Raji (cell line): ENCODE measurements around the gene LSM5.

ENCODE experiments used
- POLR2A ChIP-seq: IDR thresholded peaks from 2 replicates; pipeline ENCODE4 v1.6.1; 2011; ENCODE audit warnings: low read depth, low read length, control low read depth; ENCODE audit not compliant: insufficient read depth

Gene LSM5

DNA sequence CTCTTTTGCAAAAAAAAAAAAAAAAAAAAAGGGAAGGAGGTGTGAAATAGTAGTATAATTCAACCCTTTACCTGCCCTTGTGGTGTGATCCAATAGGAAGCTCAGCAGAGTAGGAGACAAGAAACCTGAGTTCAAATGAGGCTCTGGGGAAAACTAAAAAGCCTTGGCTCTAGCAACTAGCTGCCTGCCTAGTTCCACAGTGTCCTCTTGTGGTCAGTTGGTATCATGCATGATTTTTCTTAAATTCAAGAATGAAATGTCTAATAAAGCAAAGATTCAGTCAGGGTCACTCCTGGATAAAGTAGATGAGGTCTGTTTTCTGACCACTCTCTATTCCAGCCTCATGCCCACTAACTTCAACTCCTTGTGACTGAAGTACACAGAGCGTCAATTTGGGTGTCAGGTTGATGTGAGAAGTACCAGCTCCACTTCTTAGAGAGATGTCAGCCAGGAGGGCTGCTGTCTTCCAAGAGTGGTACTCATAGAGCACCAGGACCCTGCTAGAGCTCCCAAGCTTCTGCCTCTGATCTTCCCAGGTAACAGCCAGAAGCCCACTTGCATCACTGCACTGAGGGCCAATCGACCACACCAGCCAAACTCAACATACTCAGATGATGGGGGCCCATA is 10.5 kb downstream of the LSM5 start:
- no peak for TF ChIP-seq POLR2A

DNA sequence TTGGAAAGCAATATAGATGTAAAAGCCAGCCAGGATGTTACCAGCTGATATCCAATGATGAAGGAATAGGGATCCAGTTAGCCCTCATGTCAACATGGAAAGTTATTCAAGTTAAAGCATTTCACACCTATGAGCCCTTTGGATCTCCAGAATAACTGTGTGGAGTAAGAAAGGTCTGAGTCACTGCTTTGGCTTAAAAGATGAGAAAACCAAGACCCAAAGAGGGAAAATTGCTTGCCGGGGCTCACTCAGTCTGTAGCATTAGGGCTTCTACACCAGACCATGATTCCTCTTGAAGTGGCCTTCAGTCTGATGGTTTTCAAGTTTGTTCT is 12.6 kb downstream of the LSM5 start:
- TF ChIP-seq POLR2A, result no peak

DNA sequence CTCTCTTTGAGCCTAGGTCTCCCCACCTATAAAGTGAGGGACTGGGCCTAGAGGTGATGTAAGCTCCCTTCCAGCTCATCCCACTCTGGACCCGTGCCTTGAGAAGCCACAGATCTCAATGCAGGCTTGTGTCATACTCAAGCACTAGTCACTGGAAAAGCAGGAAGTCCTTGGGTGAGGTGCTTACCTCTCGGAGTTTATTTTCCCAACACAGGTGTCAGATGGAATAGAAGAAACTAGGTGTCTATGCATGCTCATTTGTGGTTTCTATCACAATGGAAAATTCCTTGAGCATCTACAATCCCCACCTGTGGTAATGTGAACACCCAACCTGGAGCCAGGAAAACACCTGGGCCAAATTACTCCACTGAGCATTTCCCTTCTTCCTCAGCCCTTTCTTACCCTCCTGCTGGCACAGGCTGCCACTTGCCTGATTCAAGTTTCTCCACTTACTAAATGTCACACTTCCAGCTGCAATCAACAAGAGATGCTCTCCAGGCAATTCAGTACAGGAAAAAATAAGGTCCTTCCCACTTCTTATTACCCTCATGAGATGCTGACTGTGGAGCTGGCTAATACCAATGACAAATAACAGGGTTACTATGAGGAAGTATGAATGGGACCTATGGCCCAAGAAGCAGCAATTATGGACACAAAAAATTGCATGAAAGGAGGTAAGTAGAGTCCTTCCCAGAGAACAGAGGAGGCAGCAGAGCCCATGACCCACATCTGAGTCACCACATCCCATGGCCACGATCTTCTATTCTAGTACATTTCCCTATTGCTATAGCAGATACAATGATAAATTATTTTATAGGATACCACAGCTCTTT is 13.1 kb downstream of the LSM5 start:
- TF ChIP-seq POLR2A, result no peak

DNA sequence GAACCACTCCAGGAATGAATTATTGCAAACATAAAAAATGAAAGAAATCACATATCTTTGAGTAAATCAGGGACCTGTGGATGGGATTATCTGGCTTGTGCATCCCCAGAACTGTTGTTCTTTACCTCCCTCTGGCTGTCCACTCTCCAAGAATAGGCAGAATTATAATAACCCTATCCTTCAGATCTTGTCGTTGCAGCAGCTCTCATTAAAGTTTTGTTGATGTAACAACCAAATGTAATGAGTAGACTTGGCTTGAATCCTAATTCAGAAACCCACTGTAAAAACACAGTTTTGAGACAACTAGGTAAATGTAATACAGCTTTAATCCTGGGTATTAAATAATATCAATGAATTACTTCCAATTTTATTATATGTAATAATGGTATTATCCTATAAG is 16.2 kb downstream of the LSM5 start:
- TF ChIP-seq POLR2A, result no peak

DNA sequence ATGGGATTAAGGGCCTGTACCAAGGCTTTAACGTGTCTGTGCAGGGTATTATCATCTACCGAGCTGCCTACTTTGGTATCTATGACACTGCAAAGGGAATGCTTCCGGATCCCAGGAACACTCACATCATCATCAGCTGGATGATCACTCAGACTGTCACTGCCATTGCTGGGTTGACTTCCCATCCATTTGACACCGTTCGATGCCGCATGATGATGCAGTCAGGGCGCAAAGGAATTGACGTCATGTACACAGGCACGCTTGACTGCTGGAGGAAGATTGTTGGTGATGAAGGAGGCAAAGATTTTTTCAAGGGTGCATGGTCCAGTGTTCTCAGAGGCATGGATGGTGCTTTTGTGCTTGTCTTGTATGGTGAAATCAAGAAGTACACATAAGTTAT is 18.2 kb downstream of the LSM5 start:
- TF ChIP-seq POLR2A, result no peak

DNA sequence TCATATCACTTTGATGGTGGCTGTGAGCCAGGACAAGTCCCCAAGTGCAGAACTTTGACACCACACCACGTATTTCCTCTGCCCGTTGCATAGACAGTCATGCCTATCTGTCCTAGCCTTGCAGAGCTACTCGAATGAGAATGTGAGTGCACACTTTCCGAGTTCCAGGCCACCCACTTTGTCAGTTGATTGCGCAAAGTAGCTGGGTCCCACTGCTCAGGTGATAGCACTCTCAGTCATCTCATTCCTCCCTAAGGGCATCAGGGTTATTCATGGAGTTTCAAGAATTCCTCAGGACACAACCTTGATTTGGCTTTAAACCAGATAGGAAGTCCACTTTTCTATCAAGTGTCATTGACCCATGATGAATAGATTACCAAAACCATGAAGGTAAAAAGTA is 19.3 kb downstream of the LSM5 start:
- no peak for TF ChIP-seq POLR2A

DNA sequence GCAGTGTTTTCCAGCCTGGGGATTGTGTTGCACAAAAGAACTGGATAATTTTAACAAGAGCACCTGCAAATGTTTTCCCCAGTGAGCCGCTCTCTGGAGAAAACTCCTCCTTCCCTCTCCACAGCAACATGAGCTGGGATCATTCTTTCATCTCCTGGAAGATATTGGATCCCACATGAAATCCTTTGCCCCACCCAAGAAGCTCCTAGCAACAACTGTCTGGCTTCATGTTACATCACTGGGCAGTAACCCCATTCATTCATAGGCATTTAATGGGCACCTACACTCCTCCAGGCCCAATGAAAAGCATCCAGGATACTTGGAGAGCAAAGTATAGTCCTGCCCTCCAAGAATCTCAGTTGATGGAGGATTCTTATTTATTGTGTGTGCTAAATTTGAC is 27.2 kb downstream of the LSM5 start:
- TF ChIP-seq POLR2A, result no peak

DNA sequence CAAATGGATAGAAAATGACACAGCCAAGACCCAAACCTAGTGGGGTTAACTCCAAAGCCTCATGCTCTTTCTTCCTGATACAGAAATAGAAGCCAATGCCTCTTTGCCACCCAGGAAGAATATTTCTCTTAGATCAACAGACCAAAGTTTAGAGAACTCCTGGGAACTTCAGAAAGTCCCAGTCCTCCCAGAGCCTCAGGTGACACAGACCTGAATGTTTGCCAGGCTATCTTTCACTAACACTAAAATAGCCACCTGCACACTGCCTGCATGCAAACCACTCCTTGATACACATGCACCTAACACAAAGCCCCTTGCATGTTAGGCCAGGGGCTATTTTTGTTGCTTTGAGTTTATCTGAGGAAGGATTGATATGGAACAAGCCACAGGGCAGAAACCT is 27.7 kb downstream of the LSM5 start:
- no peak for TF ChIP-seq POLR2A

DNA sequence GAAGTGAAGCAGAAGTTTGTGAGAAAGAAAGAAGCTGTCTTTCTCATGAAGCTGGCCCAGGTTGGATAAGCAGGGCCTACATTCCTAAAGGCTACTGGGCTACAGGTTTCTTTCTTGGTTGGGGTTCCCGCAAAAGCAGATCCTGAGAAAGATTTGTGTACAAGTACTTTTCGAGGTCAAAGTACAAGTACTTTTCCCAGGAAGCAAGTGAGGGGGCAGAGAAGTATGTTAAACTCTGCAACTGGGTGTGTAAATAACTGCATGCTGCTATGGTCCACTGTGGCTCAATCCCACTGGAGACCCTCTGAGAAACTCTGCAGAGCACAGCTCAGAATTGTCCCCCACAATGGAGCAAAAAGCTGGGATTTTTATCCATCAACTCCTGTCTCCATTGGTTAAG is 28.7 kb downstream of the LSM5 start:
- TF ChIP-seq POLR2A, result no peak

DNA sequence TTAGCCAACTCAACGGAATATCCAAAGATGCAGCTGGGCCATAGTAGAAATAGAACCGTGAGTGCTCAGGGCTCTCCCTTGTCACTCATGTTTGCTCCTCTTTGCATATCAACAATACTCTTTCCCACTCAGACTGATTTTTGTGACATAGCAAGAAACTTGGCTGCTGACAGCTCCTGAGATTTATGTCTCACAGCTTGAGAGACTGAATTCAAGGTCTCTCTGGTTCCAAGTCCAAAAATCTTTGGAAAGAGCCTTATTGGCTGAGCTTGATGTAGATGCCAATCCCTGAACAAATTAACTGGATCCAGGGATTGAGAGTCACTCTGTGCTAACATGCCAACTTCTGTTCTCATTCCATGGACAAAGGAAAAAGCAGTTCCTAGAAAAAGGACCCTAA is 30.4 kb downstream of the LSM5 start:
- TF ChIP-seq POLR2A, result no peak

DNA sequence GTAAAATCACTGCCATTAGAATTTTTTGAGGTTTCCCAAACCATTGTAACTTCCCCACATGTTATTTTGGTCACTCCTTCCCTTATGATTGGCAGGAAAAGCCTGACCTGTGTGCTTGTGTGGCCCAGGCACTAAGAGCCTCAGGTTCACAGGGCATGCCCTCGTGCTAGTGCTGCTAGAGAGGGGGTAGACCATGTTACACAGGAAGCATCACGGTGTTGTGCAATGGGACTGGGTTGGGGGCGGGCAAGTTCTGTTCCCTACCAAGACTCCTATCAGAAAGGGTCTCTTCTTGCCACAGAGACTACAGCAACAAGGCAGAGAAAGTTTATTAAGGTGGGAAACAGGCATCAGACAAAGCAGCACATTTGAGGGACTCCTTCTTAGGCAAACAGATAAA is 32.2 kb downstream of the LSM5 start:
- TF ChIP-seq POLR2A, result no peak

DNA sequence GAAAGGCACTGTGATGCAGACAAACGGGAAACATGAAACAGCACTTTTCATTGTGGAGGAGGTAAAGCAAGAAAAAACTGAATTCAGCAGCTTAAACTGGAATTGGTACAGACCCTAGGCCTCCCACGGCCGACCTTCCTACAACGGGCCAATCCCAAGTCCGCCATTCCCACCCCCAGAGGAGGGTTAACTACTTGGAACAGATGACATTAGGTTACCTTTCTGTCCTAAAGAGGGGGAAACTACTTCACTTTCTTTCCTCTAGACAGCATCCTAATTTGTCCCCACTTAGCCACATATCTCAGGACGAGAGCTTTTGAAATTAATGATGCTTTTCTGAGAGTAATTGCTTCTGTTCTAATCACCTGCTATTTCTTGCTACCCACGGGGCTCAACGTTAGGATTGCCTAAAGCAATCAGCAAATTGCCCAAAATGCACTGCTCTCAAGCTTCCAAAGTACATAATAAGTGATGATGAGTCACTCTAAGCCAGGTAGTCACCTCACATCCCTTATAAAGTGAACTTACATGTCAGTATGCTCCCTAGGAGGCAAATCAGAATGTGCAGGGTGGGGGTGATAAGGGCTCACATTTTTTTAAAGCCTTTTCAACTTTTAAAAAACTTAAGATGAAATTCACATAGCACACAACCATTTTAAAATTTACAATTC is 36.7 kb downstream of the LSM5 start:
- TF ChIP-seq POLR2A, result no peak

DNA sequence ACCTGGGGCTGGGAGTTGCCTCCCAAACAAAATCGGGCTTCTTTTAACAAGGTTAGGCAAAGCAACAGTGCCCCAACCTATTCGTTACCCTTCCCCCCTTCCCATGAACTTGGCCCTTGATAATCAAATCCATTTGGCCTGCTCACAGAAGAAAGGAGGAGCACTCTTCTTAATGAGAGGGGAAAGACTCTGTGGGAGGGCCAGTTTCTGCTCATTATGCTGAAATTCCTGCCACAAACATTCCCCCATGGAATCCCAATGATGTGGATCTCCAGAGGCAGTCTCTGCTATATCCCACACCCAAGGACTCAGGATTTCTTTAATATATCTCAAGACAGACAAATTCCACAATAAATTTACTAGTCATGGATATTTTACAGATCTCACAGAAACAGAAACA is 43.0 kb downstream of the LSM5 start:
- TF ChIP-seq POLR2A, result no peak

DNA sequence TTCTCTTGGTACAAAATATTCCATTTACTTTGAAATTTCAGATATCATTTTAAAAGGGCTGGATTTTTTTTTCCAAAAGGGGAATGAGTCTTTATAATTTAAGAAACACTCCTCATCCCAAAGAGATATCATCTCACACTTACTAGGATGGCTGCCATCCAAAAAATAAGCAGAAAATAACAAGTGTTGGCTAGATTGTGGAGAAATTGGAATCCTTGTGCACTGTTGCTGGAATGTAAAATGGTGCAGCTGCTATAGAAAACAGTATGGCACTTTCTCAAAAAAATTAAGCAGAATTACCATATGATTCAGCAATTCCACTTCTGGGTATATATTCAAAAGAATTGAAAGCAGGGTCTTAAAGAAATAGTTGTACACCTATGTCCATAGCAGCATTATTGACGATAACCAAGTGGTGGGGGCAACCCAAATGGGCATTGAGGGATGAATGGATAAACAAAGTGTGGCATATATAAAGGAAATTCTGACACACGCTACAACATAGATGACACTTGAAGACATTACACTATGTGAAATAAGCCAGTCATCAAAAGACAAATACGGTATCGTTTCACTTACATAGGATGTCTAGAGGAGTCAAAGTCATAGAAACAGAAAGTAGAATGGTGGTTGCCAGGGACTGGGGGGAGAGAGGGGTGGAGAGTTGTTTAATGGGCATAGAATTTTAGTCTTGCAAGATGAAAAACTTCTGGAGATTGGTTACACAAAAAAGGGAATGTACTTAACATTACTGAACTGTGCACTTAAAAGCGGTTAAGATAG is 53.8 kb downstream of the LSM5 start:
- TF ChIP-seq POLR2A, result no peak
